ENCODE results near the gene ABAT. TPM values are rescaled to one million over a fixed set of nuclear protein-coding genes. Genes with fewer than 3 reads are reported as not detected.

ABAT gene
- total RNA-seq, 4 donors from 2014 or later = 5.5 to 8.4 (median 6.5) TPM

DNA sequence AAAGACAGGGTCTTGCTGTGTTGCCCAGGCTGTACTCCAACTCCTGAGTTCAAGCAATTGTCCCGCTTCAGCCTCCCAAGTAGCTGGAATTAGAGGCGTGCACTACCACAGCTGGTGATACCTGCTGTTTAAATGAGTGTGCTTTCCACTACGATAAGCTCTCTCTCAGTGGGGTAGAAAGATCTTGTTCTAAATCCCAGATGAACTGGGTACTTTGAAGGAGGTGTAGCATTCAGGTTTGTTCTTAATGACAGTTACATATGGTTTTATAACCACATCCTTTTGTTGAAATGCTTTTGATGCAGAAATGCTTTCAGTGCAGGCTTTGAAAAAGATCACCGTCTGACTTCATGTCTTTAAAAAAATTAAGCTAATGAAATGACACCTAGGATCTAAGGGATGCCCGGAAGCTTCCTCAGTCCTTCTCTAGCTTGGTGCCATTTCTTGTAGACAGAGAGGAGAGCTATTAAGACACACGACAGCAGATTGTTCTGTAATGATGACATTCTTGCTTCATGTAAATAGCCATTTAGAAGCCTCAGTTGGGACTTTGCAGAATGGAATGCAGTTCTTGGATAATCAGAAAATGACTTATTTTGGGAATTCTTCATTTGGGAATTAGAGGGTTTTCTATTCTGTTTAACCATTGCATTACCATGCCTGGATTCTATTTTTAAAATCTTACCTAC, 142.7 kb downstream of the ABAT start:
- ATAC-seq (ENCODE audit: low FRiP score) = no peak
- no peak for TF ChIP-seq CTCF (IDR thresholded peaks at IDR 0.05)
- DNase-seq (ENCODE audit: low spot score) = no peak

- DNase-seq (ENCODE audit: low spot score) (no peak), ATAC-seq (ENCODE audit: low FRiP score) (no peak)
- TF ChIP-seq CTCF (IDR thresholded peaks at IDR 0.05) = no peak
Measured at GRCh38 chr16:8818504-8819270, 144.3 kb downstream of the ABAT start.

- ATAC-seq (ENCODE audit: low FRiP score) = no peak
- no peak for DNase-seq (ENCODE audit: low spot score)
- TF ChIP-seq CTCF (IDR thresholded peaks at IDR 0.05) = no peak
Measured at GRCh38 chr16:8819411-8820034, 145.1 kb downstream of the ABAT start.

DNA sequence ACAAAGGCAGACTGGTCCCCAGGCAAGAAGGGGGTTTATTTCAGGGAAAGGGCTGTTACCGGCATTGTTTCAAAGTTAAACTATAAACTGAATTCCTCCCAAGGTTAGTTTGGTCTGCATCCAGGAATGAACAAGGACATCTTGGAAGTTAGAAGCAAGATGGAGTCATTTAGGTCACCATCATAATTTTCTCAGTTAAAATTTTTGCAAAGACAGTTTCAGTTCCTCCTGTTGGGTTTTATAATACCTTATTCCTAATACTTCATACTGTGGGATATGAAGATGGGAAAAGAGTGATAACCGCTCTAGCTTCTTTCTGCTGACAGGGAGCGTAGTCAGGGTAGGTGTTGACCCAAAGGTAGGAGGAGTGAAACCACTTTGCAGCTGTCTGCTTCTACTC, 148.0 kb downstream of the ABAT start:
- no peak for DNase-seq (ENCODE audit: low spot score)
- ATAC-seq (ENCODE audit: low FRiP score) = no peak
- TF ChIP-seq CTCF (IDR thresholded peaks at IDR 0.05) = no peak

DNA sequence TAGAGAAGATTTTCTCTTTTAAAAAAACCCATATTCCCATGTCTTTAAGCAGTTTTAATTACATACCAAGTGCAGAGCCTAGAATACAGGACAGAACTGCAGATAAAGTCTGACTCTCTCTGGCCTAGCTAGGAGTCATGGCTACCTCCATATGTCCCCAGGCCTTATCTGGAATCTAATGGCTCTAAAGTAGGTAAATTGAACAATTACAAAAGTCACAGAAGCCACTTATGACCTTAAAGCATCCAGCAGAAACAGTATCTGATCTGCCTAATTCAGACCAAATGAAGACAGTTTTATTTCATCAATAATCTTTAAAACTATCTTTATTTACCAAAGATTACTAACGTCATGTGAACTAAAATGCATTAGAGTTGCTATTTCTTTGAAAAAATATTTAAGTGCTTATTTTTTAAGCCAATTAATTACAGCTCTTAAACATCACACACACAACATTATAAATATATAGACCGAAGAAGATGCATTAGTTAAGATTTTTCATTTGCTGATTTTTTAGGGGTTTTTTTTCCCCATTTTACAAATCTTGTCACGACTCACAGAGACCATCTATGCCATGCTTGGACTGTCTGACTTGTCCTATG, 152.0 kb downstream of the ABAT start:
- DNase-seq (ENCODE audit: low spot score) (no peak), ATAC-seq (ENCODE audit: low FRiP score) (no peak)
- no peak for TF ChIP-seq CTCF (IDR thresholded peaks at IDR 0.05)

DNA sequence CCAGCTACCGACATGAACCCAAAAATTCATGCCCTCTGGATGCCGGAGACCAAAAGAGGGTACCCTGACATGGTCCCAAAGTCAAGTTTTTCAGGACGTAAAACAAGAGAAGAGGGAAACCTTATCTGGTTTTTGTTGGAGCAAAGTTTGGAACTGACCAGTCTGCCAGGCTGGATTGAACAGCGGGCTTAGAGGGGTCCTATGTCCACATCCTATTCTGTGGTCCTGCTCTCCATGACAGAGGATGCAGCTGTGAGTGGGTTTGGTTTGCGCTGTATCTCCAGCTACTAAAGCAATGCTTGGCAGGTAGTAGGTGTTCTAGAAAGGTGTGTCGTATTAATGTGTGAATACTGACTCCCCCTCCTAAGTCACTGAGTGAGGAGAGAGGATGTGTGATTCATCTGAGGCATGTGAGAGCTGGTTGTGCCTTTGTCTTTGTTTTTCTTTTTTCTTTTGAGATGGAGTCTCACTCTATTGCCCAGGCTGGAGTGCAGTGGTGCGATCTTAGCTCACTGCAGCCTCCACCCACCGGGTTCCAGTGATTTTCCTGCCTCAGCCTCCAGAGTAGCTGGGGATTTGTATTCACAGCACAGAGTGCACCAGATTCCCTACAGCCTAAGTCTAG, 154.2 kb downstream of the ABAT start:
- TF ChIP-seq CTCF (IDR thresholded peaks at IDR 0.05) = no peak

More for the DNA sequence above, 154.2 kb downstream of the ABAT start:
- DNase-seq (ENCODE audit: low spot score) (no peak), ATAC-seq (ENCODE audit: low FRiP score) (no peak)

Measured in omental fat pad (tissue), 4 donors.